ENCODE results near the gene TNFRSF4.

- TF ChIP-seq POLR2A (IDR thresholded peaks at IDR 0.05) (no peak), POLR2AphosphoS5 (IDR thresholded peaks at IDR 0.05; ENCODE audit: insufficient read depth in 1 of 2, low read depth in 1 of 2) (no peak)
- TF ChIP-seq, protein P1, sequence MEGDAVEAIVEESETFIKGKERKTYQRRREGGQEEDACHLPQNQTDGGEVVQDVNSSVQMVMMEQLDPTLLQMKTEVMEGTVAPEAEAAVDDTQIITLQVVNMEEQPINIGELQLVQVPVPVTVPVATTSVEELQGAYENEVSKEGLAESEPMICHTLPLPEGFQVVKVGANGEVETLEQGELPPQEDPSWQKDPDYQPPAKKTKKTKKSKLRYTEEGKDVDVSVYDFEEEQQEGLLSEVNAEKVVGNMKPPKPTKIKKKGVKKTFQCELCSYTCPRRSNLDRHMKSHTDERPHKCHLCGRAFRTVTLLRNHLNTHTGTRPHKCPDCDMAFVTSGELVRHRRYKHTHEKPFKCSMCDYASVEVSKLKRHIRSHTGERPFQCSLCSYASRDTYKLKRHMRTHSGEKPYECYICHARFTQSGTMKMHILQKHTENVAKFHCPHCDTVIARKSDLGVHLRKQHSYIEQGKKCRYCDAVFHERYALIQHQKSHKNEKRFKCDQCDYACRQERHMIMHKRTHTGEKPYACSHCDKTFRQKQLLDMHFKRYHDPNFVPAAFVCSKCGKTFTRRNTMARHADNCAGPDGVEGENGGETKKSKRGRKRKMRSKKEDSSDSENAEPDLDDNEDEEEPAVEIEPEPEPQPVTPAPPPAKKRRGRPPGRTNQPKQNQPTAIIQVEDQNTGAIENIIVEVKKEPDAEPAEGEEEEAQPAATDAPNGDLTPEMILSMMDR (IDR thresholded peaks at IDR 0.05) = no peak
Measured at GRCh38 chr1:1223891-1224290, 9.9 kb upstream of the TNFRSF4 start.
